Amniotic epithelial cell (primary cell): Measurements from ENCODE around the gene EPOP.

Source experiments
- DNase-seq: peaks from one replicate; pipeline ENCODE4 v3.0.0-alpha.2; 2010; ENCODE audit warnings: low read depth

EPOP gene

GRCh38 chr17:38705803-38706504 lies 31.2 kb upstream of the EPOP start:
- DNase-seq = no peak

- no peak for DNase-seq
Measured at GRCh38 chr17:38705523-38705802, 30.7 kb upstream of the EPOP start.

GRCh38 chr17:38704606-38705522 lies 30.1 kb upstream of the EPOP start, which contains the start of gene MLLT6:
TSS of gene MLLT6 (plus strand) at chr17:38705273. CDS start at chr17:38705633, 360 bp downstream.
- DNase-seq = peak; percentile 75

GRCh38 chr17:38703742-38704605 lies 29.2 kb upstream of the EPOP start:
- DNase-seq = peak; percentile 56

GRCh38 chr17:38702916-38703741 lies 28.4 kb upstream of the EPOP start:
- DNase-seq = no peak

- peak; percentile 72 for DNase-seq
Measured at GRCh38 chr17:38702166-38702915, 27.6 kb upstream of the EPOP start.

- peak; percentile 55 for DNase-seq
Measured at GRCh38 chr17:38701504-38702165, 26.9 kb upstream of the EPOP start.

GRCh38 chr17:38698760-38699159 lies 24.0 kb upstream of the EPOP start:
- DNase-seq = no peak

- DNase-seq = no peak
Measured at GRCh38 chr17:38697061-38697820, 22.5 kb upstream of the EPOP start.

- peak; percentile 18 for DNase-seq
Measured at GRCh38 chr17:38693700-38694329, 19.1 kb upstream of the EPOP start.

GRCh38 chr17:38691154-38691553 lies 16.4 kb upstream of the EPOP start:
- DNase-seq = no peak

- no peak for DNase-seq
Measured at GRCh38 chr17:38690386-38690785, 15.6 kb upstream of the EPOP start.

- peak; percentile 65 for DNase-seq
Measured at GRCh38 chr17:38687286-38687685, 12.5 kb upstream of the EPOP start.

GRCh38 chr17:38685491-38685890 lies 10.7 kb upstream of the EPOP start:
- no peak for DNase-seq

GRCh38 chr17:38681096-38681495 lies 6.3 kb upstream of the EPOP start:
- no peak for DNase-seq

- no peak for DNase-seq
Measured at GRCh38 chr17:38677819-38678218, 3.1 kb upstream of the EPOP start.

- DNase-seq = peak; percentile 68
Measured at GRCh38 chr17:38676706-38677504, 2.1 kb upstream of the EPOP start.
